Measurements from ENCODE around the gene GRID1. TPM values are rescaled to one million over a fixed set of nuclear protein-coding genes. Genes with fewer than 3 reads are reported as not detected.

GRID1 gene
- total RNA-seq, 1 donor from 2014 or later, result 0.20 TPM

- DNase-seq (ENCODE audit: low read depth), result no peak
Observed at GRCh38 chr10:86353506-86354485, 12.8 kb downstream of the GRID1 start.

GRCh38 chr10:86350897-86351296, 15.7 kb downstream of the GRID1 start:
- no peak for DNase-seq (ENCODE audit: low read depth)

- DNase-seq (ENCODE audit: low read depth), result no peak
Observed at GRCh38 chr10:86349940-86350630, 16.5 kb downstream of the GRID1 start.

- no peak for DNase-seq (ENCODE audit: low read depth)
Observed at GRCh38 chr10:86349474-86349873, 17.1 kb downstream of the GRID1 start.

- no peak for DNase-seq (ENCODE audit: low read depth)
Observed at GRCh38 chr10:86348321-86349210, 18.0 kb downstream of the GRID1 start.

- DNase-seq (ENCODE audit: low read depth), result no peak
Observed at GRCh38 chr10:86347856-86348255, 18.7 kb downstream of the GRID1 start.

- no peak for DNase-seq (ENCODE audit: low read depth)
Observed at GRCh38 chr10:86346799-86347665, 19.6 kb downstream of the GRID1 start.

- DNase-seq (ENCODE audit: low read depth), result peak; percentile 38
Observed at GRCh38 chr10:86345859-86346798, 20.5 kb downstream of the GRID1 start.

- no peak for DNase-seq (ENCODE audit: low read depth)
Observed at GRCh38 chr10:86345296-86345858, 21.2 kb downstream of the GRID1 start.

GRCh38 chr10:86344714-86345161, 21.9 kb downstream of the GRID1 start:
- no peak for DNase-seq (ENCODE audit: low read depth)

- no peak for DNase-seq (ENCODE audit: low read depth)
Observed at GRCh38 chr10:86344281-86344680, 22.3 kb downstream of the GRID1 start.

GRCh38 chr10:86343761-86344160, 22.8 kb downstream of the GRID1 start:
- no peak for DNase-seq (ENCODE audit: low read depth)

GRCh38 chr10:86342111-86342863, 24.3 kb downstream of the GRID1 start:
- no peak for DNase-seq (ENCODE audit: low read depth)

GRCh38 chr10:86341361-86341811, 25.2 kb downstream of the GRID1 start:
- no peak for DNase-seq (ENCODE audit: low read depth)

- DNase-seq (ENCODE audit: low read depth), result no peak
Observed at GRCh38 chr10:86340991-86341260, 25.7 kb downstream of the GRID1 start.

- DNase-seq (ENCODE audit: low read depth), result no peak
Observed at GRCh38 chr10:86340176-86340990, 26.2 kb downstream of the GRID1 start.

GRCh38 chr10:86339226-86339865, 27.2 kb downstream of the GRID1 start:
- no peak for DNase-seq (ENCODE audit: low read depth)
